K562 (cell line): ENCODE measurements around the gene RNF26. TPM values are rescaled to one million over a fixed set of nuclear protein-coding genes. Genes with fewer than 3 reads are reported as not detected.
A peak's percentile ranks its signal among the peaks of the same experiment; 100 is the strongest.

Experiments used
- ARID1B ChIP-seq: fragments of 450-650 bp; IDR thresholded peaks from 2 replicates; pipeline ENCODE4 v1.6.1; 2016; ENCODE audit warnings: antibody characterized with exemption, mild to moderate bottlenecking, inconsistent platforms
- CHD1 ChIP-seq: fragments of 200-600 bp; sonication (generic); IDR thresholded peaks from one replicate; pipeline ENCODE4 v1.6.1; 2012; ENCODE audit warnings: mild to moderate bottlenecking, moderate library complexity, low read length, inconsistent platforms
- CTBP1 ChIP-seq: fragments of 450-650 bp; IDR thresholded peaks from 2 replicates; pipeline ENCODE4 v1.6.1; 2016; ENCODE audit warnings: borderline replicate concordance
- E2F6 ChIP-seq, 2 experiments: IDR thresholded peaks; 2 replicates each; pipeline ENCODE4 v1.6.1; 2011; ENCODE audit warnings: borderline replicate concordance in 1 of 2, control low read depth in 1 of 2, low read depth in 1 of 2, low read length in 1 of 2, mild to moderate bottlenecking in 1 of 2, mixed read lengths in 1 of 2, moderate library complexity in 1 of 2; ENCODE audit not compliant: insufficient read depth in 1 of 2, insufficient read length in 1 of 2, poor library complexity in 1 of 2, severe bottlenecking in 1 of 2; ENCODE audit errors: extremely low read depth in 1 of 2
- EHMT2 ChIP-seq: fragments of 450-650 bp; IDR thresholded peaks from 2 replicates; pipeline ENCODE4 v1.6.1; 2018; ENCODE audit warnings: antibody characterized with exemption
- ETS2 ChIP-seq: IDR thresholded peaks from 2 replicates; pipeline ENCODE4 v1.6.1; 2016; ENCODE audit warnings: borderline replicate concordance, missing genetic modification characterization, mild to moderate bottlenecking, moderate library complexity, missing compliant biosample characterization; ENCODE audit not compliant: poor library complexity, severe bottlenecking
- FOXJ3 ChIP-seq: sonication (generic); formaldehyde crosslinking; IDR thresholded peaks from 2 replicates; pipeline ENCODE4 v1.4.0; 2020; ENCODE audit warnings: mild to moderate bottlenecking, missing genetic modification reagents
- HDAC6 ChIP-seq: IDR thresholded peaks from 2 replicates; pipeline ENCODE4 v1.6.1; 2012; ENCODE audit warnings: low read depth, mild to moderate bottlenecking, control low read depth, inconsistent platforms, low read length, moderate library complexity
- HDGF ChIP-seq: fragments of 450-650 bp; IDR thresholded peaks from 2 replicates; pipeline ENCODE4 v1.6.1; 2016
- KAT7 ChIP-seq: sonication (generic); formaldehyde crosslinking; IDR thresholded peaks from 2 replicates; pipeline ENCODE4 v1.8.0; 2022; ENCODE audit warnings: missing genetic modification reagents, mild to moderate bottlenecking, borderline replicate concordance
- KLF13 ChIP-seq: fragments of 450-650 bp; IDR thresholded peaks from 2 replicates; pipeline ENCODE4 v1.6.1; 2016; ENCODE audit warnings: missing genetic modification characterization, low read depth, mild to moderate bottlenecking, missing compliant biosample characterization, moderate library complexity, borderline replicate concordance
- MTF1 ChIP-seq: fragments of 250-450 bp; sonication (Bioruptor Pico); IDR thresholded peaks from 2 replicates; pipeline ENCODE4 v1.9.0; 2021; ENCODE audit warnings: moderate library complexity, mild to moderate bottlenecking, inconsistent platforms, borderline replicate concordance
- MYNN ChIP-seq, 2 experiments: sonication (generic); formaldehyde crosslinking in 1 of 2; IDR thresholded peaks; 2 replicates each; pipeline versions ENCODE4 v1.5.0 to v1.6.1; 2016 to 2020; ENCODE audit warnings: antibody characterized with exemption in 1 of 2, missing genetic modification reagents in 1 of 2
- NCOA2 ChIP-seq, 2 experiments: fragments of 450-650 bp; IDR thresholded peaks; 2 replicates each; pipeline ENCODE4 v1.6.1; 2018; ENCODE audit warnings: mild to moderate bottlenecking in 2 of 2, moderate library complexity in 1 of 2; ENCODE audit not compliant: partially characterized antibody in 2 of 2
- NUFIP1 ChIP-seq: fragments of 450-650 bp; IDR thresholded peaks from 2 replicates; pipeline ENCODE4 v1.6.1; 2018; ENCODE audit not compliant: partially characterized antibody
- PTTG1 ChIP-seq: fragments of 450-650 bp; IDR thresholded peaks from 2 replicates; pipeline ENCODE4 v1.6.1; 2016; ENCODE audit warnings: low read depth, mild to moderate bottlenecking, missing genetic modification characterization, missing compliant biosample characterization
- RBM15 ChIP-seq: fragments of 200-400 bp; formaldehyde crosslinking; IDR thresholded peaks from 2 replicates; pipeline ENCODE4 v1.6.1; 2018; ENCODE audit warnings: mild to moderate bottlenecking, low read length, moderate library complexity; ENCODE audit not compliant: insufficient read depth
- SLC30A9 ChIP-seq: fragments of 250-450 bp; sonication (Bioruptor Pico); IDR thresholded peaks from 2 replicates; pipeline ENCODE4 v1.8.0; 2022; ENCODE audit warnings: mild to moderate bottlenecking, moderate library complexity
- ZNF282 ChIP-seq: sonication (generic); formaldehyde crosslinking; IDR thresholded peaks from 2 replicates; pipeline ENCODE4 v1.8.1; 2023; ENCODE audit warnings: missing genetic modification reagents
- ZNF324 ChIP-seq: fragments of 250-450 bp; sonication (Bioruptor Pico); IDR thresholded peaks from 2 replicates; pipeline ENCODE4 v1.4.0; 2020; ENCODE audit warnings: mild to moderate bottlenecking
- ZNF431 ChIP-seq: sonication (generic); formaldehyde crosslinking; IDR thresholded peaks from 2 replicates; pipeline ENCODE4 v1.8.0; 2022; ENCODE audit warnings: mild to moderate bottlenecking, missing genetic modification reagents
- ZNF584 ChIP-seq: fragments of 200-800 bp; sonication (Bioruptor generic); IDR thresholded peaks from 2 replicates; pipeline ENCODE4 v1.6.1; 2016; ENCODE audit warnings: low read depth, mild to moderate bottlenecking, missing genetic modification characterization, missing compliant biosample characterization
- ZNF764 ChIP-seq: fragments of 250-450 bp; sonication (Bioruptor Pico); IDR thresholded peaks from 2 replicates; pipeline ENCODE4 v1.4.0; 2020; ENCODE audit warnings: low read depth, mild to moderate bottlenecking, moderate library complexity
- polyA plus RNA-seq, 8 experiments: library from polyadenylated mRNA; depleted of rRNA in 4 of 8; stranded (reverse) in 5 of 8; unstranded in 3 of 8; fragments of >200 nt; fragmentation: Nextera tagmentation in 2 of 8; fragmentation: Illumina TruSeq in 1 of 8; extraction: Ambion mirVana in 2 of 8; extraction: Trizol in 1 of 8; gene quantifications; 2 replicates each; pipeline versions ENCODE4 v1.2.1 to v1.2.3, GENCODE V29; 2011 to 2014; ENCODE audit warnings: inconsistent platforms in 1 of 8, missing spikeins in 1 of 8
- total RNA-seq, 7 experiments: library from RNA; depleted of rRNA in 6 of 7; stranded (reverse); fragments of >200 nt in 6 of 7; fragmentation: Illumina TruSeq in 2 of 7; extraction: Trizol in 2 of 7; gene quantifications; 2 replicates each; pipeline versions ENCODE4 v1.2.1 to v1.2.3, GENCODE V29; 2011 to 2021; ENCODE audit warnings: low replicate concordance in 1 of 7

Gene RNF26
- total and polyA plus RNA-seq, 9 of the 15 experiments (the other 6 are each of a cell fraction or from before 2014, with no cell fraction given) = 5.3 to 53.6 (median 12.7) TPM

DNA sequence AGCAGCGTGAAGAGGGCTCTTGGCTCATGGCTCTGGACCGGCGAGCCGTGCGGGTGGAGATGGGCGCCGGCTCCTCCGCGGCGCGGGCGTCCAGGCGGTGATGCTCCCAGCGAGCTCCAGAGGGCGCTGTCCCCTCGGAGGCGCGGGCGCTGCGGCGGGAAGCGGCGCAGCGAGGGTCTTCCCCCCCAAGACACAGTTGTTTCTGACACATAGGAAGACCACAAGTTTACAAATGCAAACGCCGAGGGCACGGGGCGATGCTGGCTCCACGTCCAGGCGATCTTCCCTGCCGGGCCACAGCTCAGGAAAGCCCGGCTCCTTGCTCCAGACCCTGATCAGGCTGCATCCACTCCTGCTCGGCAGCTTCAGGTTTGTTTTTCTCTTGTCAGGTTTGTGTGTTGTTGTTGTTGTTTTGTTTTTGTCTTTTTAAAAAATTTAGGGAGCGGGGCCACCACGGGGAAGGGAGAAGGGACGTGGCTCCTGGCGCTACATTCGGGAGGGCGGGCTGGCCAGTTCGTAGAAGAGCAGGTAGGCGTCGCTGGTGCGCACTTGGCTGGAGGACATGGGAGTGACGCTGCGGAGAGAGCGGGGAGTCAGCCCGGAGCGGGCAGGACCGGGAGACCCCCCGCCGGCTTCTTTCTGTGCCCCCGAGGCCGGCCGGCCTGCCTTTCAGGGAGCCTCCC, 22.2 kb downstream of the RNF26 start (continued):
- TF ChIP-seq NUFIP1 (no peak), ZNF324 (CRISPR knock-in tag) (no peak), ZNF431 (CRISPR knock-in tag) (no peak), KLF13 (tag) (no peak), MTF1 (CRISPR knock-in tag) (no peak), RBM15 (no peak), ZNF282 (CRISPR knock-in tag) (no peak), KAT7 (no peak), ZNF764 (CRISPR knock-in tag) (no peak), ARID1B (no peak), HDAC6 (no peak), CHD1 (no peak), E2F6 (IDR thresholded peaks at IDR 0.05; ENCODE audit: borderline replicate concordance in 1 of 2, extremely low read depth in 1 of 2, insufficient read depth in 1 of 2, insufficient read length in 1 of 2, low read depth in 1 of 2, low read length in 1 of 2, poor library complexity in 1 of 2, severe bottlenecking in 1 of 2) (peak in 1 of 2 experiments; percentile 76), ZNF584 (no peak), PTTG1 (tag) (no peak), ETS2 (tag) (no peak), HDGF (peak; percentile 95), FOXJ3 (CRISPR knock-in tag) (no peak), EHMT2 (no peak), CTBP1 (0 out of 2 replicates have a peak, but pooled peaks have one; percentile 35), SLC30A9 (no peak), NCOA2 (IDR thresholded peaks at IDR 0.05; ENCODE audit: partially characterized antibody in 2 of 2) (no peak), MYNN (IDR thresholded peaks at IDR 0.05) (0 out of 2 replicates have a peak, but pooled peaks have one; percentile 7), MYNN (CRISPR knock-in tag; IDR thresholded peaks at IDR 0.05) (no peak)
